H9 (cell line): ENCODE measurements around the gene THAP3. TPM values are rescaled to one million over a fixed set of nuclear protein-coding genes. Genes with fewer than 3 reads are reported as not detected.

Source experiments
- DNase-seq: peaks from one replicate; pipeline ENCODE4 v3.0.0-alpha.2; 2017
- H2AFZ ChIP-seq: one replicate; pipeline ENCODE4 v1.6.1; 2013; ENCODE audit warnings: mild to moderate bottlenecking, low read length, control low read depth, moderate library complexity
- H2AK5ac ChIP-seq: 2 replicates; pipeline ENCODE4 v1.6.1; 2013; ENCODE audit warnings: low read length, control low read depth, mixed read lengths; ENCODE audit not compliant: insufficient read length
- H2BK120ac ChIP-seq: one replicate; pipeline ENCODE4 v1.6.1; 2013; ENCODE audit warnings: low read depth, mild to moderate bottlenecking, low read length, control low read depth, inconsistent platforms; ENCODE audit not compliant: poor library complexity, severe bottlenecking
- H2BK12ac ChIP-seq: 2 replicates; pipeline ENCODE4 v1.6.1; 2013; ENCODE audit warnings: low read length, control low read depth, mixed read lengths, low read depth; ENCODE audit not compliant: insufficient read length
- H2BK15ac ChIP-seq: 2 replicates; pipeline ENCODE4 v1.6.1; 2013; ENCODE audit warnings: low read depth, low read length, control low read depth
- H2BK20ac ChIP-seq: one replicate; pipeline ENCODE4 v1.6.1; 2013; ENCODE audit warnings: low read depth, mild to moderate bottlenecking, low read length, control low read depth, inconsistent platforms; ENCODE audit not compliant: poor library complexity, severe bottlenecking
- H2BK5ac ChIP-seq: 2 replicates; pipeline ENCODE4 v1.6.1; 2013; ENCODE audit warnings: low read length, control low read depth, mixed read lengths; ENCODE audit not compliant: insufficient read length
- H3K14ac ChIP-seq: 2 replicates; pipeline ENCODE4 v1.6.1; 2013; ENCODE audit warnings: low read length, control low read depth; ENCODE audit not compliant: insufficient read depth
- H3K18ac ChIP-seq: 2 replicates; pipeline ENCODE4 v1.6.1; 2013; ENCODE audit warnings: low read depth, mild to moderate bottlenecking, mixed read lengths, low read length, control low read depth; ENCODE audit not compliant: insufficient read length
- H3K23ac ChIP-seq: 2 replicates; pipeline ENCODE4 v1.6.1; 2013; ENCODE audit warnings: low read length, control low read depth, mixed read lengths, low read depth; ENCODE audit not compliant: insufficient read length
- H3K23me2 ChIP-seq: 2 replicates; pipeline ENCODE4 v1.6.1; 2013; ENCODE audit warnings: low read depth, mild to moderate bottlenecking, mixed read lengths, low read length, control low read depth; ENCODE audit not compliant: insufficient read length, poor library complexity, severe bottlenecking
- H3K27ac ChIP-seq: 2 replicates; pipeline ENCODE4 v1.5.1; 2013; ENCODE audit warnings: low read length, control low read depth, mixed read lengths, low read depth; ENCODE audit not compliant: insufficient read length
- H3K27me3 ChIP-seq: 2 replicates; pipeline ENCODE4 v1.6.1; 2013; ENCODE audit warnings: low read length, control low read depth, inconsistent platforms; ENCODE audit not compliant: insufficient read depth
- H3K4ac ChIP-seq: 2 replicates; pipeline ENCODE4 v1.6.1; 2013; ENCODE audit warnings: low read depth, mild to moderate bottlenecking, control low read depth, inconsistent platforms, low read length, moderate library complexity
- H3K4me1 ChIP-seq: 2 replicates; pipeline ENCODE4 v1.6.1; 2013; ENCODE audit warnings: low read length, control low read depth, inconsistent platforms; ENCODE audit not compliant: insufficient read depth
- H3K4me2 ChIP-seq: 2 replicates; pipeline ENCODE4 v1.6.1; 2013; ENCODE audit warnings: low read length, control low read depth, mixed read lengths; ENCODE audit not compliant: insufficient read length, insufficient read depth
- H3K56ac ChIP-seq: 2 replicates; pipeline ENCODE4 v1.6.1; 2013; ENCODE audit warnings: low read depth, mild to moderate bottlenecking, mixed read lengths, low read length, control low read depth; ENCODE audit not compliant: insufficient read length
- H3K79me1 ChIP-seq: 2 replicates; pipeline ENCODE4 v1.6.1; 2013; ENCODE audit warnings: low read depth, mild to moderate bottlenecking, moderate library complexity, low read length, control low read depth, inconsistent platforms; ENCODE audit not compliant: insufficient read depth, poor library complexity, severe bottlenecking
- H3K79me2 ChIP-seq: 2 replicates; pipeline ENCODE4 v1.6.1; 2013; ENCODE audit warnings: low read length, control low read depth, inconsistent platforms; ENCODE audit not compliant: insufficient read depth
- H3K9ac ChIP-seq: 2 replicates; pipeline ENCODE4 v1.6.1; 2013; ENCODE audit warnings: low read length, control low read depth, mixed read lengths; ENCODE audit not compliant: insufficient read length; ENCODE audit errors: extremely low read depth
- H3K9me3 ChIP-seq: one replicate; pipeline ENCODE4 v1.6.1; 2013; ENCODE audit warnings: low read depth, low read length, inconsistent platforms; ENCODE audit not compliant: control insufficient read depth
- H3T11ph ChIP-seq: one replicate; pipeline ENCODE4 v1.6.1; 2013; ENCODE audit warnings: mild to moderate bottlenecking, low read length, control low read depth, inconsistent platforms
- H4K20me1 ChIP-seq: one replicate; pipeline ENCODE4 v1.6.1; 2013; ENCODE audit not compliant: control insufficient read depth, insufficient read length, insufficient read depth
- H4K5ac ChIP-seq: 2 replicates; pipeline ENCODE4 v1.6.1; 2013; ENCODE audit warnings: low read depth, mild to moderate bottlenecking, mixed read lengths, low read length, control low read depth; ENCODE audit not compliant: insufficient read length
- H4K8ac ChIP-seq: replicated peaks from 2 replicates; pipeline ENCODE4 v1.6.1; 2013; ENCODE audit warnings: low read length, control low read depth, mixed read lengths, low read depth; ENCODE audit not compliant: insufficient read length
- H4K91ac ChIP-seq: 2 replicates; pipeline ENCODE4 v1.6.1; 2013; ENCODE audit warnings: low read depth, mild to moderate bottlenecking, moderate library complexity, mixed read lengths, low read length, control low read depth; ENCODE audit not compliant: insufficient read length
- H3K27ac Mint-ChIP-seq, 3 experiments: 2 replicates in 2 of 3; 3 replicates in 1 of 3; pipeline ENCODE4 v1.8.0; 2020 to 2021; ENCODE audit warnings: mixed read lengths in 3 of 3, mild to moderate bottlenecking in 1 of 3, moderate library complexity in 1 of 3
- H3K27me3 Mint-ChIP-seq: 2 replicates; pipeline ENCODE4 v1.8.0; 2021; ENCODE audit warnings: low read depth, mild to moderate bottlenecking, moderate library complexity, mixed read lengths
- H3K36me3 Mint-ChIP-seq, 3 experiments: 2 replicates in 2 of 3; 3 replicates in 1 of 3; pipeline ENCODE4 v1.8.0; 2020 to 2021; ENCODE audit warnings: low read depth in 3 of 3, mixed read lengths in 3 of 3; ENCODE audit not compliant: insufficient read depth in 1 of 3
- H3K4me1 Mint-ChIP-seq, 2 experiments: 2 replicates each; pipeline ENCODE4 v1.8.0; 2020; ENCODE audit warnings: mixed read lengths in 2 of 2
- H3K4me3 Mint-ChIP-seq, 2 experiments: 2 replicates in 1 of 2; 3 replicates in 1 of 2; pipeline ENCODE4 v1.8.0; 2020 to 2021; ENCODE audit warnings: mild to moderate bottlenecking in 2 of 2, mixed read lengths in 2 of 2, moderate library complexity in 1 of 2
- H3K9me3 Mint-ChIP-seq, 2 experiments: 2 replicates in 1 of 2; 3 replicates in 1 of 2; pipeline ENCODE4 v1.8.0; 2020; ENCODE audit warnings: mild to moderate bottlenecking in 2 of 2, mixed read lengths in 2 of 2, moderate library complexity in 1 of 2
- WGBS: extraction: QIAGEN DNeasy Blood & Tissue Kit; methylation state at CpG from one replicate; pipeline ENCODE4 v1.1.7; 2013; ENCODE audit warnings: missing lambda C conversion rate, low lambda C conversion rate, mixed read lengths; ENCODE audit not compliant: insufficient read length; ENCODE audit errors: extremely low coverage; 5-methylcytosine and 5-hydroxymethylcytosine counted together
- total RNA-seq: library from RNA; stranded (reverse); gene quantifications from 2 replicates; pipeline ENCODE4 v1.2.1, GENCODE V29; 2021
- TF ChIP-seq, protein P1 (sequence below): fragments of 200-600 bp; sonication (generic); conservative IDR thresholded peaks from 3 replicates; pipeline ENCODE4 v1.8.0; 2021; ENCODE audit warnings: antibody characterized with exemption, mild to moderate bottlenecking

The THAP3 gene
- total RNA-seq, 1 experiment from 2014 or later, result 15.3 TPM

DNA sequence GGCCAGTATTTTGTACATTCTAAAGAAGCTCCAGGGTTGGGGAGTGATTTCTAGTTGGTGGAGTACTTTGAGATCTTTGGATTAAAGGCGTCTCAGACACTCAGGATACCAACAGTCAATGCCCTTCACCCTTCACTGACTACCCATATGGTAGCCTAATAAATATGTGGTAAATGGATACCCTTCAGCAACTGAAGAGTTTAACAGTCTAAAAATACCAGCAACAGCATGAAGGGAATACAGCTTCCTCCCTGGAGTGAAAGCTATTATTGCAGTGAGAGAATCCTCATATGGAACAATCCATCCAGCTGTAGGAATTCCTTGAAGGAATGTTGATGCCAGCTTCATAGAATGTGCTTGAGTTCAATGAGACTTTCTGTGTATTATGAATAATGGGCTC is 50.1 kb downstream of the THAP3 start:
- Mint-ChIP-seq H3K9me3 (no peaks in the 10 kb centered on the region), H3K4me3 (no peak overlapping the region), H3K27me3 (no peaks in the 10 kb centered on the region), H3K4me1 (no peaks in the 10 kb centered on the region), H3K27ac (no peak overlapping the region), H3K36me3 (peaks cover 59 to 83% (median 82%) of the 10 kb centered on the region in 3 experiments)
- H3K14ac ChIP-seq, result no peak overlapping the region
- DNase-seq, result no peak
- H3K4me1 ChIP-seq, result no peaks in the 10 kb centered on the region
- no peak overlapping the region for H2BK12ac ChIP-seq
- WGBS, result no CpG with 5 or more reads among the region's 1 CpG
- H4K8ac ChIP-seq, result no peak overlapping the region
- H2BK15ac ChIP-seq, result no peak overlapping the region
- no peak overlapping the region for H3K27ac ChIP-seq
- H4K5ac ChIP-seq, result no peak overlapping the region
- no peak overlapping the region for H3K4me2 ChIP-seq
- no peak overlapping the region for H3K56ac ChIP-seq
- H2AFZ ChIP-seq, result no peak overlapping the region
- no peak overlapping the region for H2BK5ac ChIP-seq
- H2AK5ac ChIP-seq, result no peak overlapping the region
- no peak overlapping the region for H3K23ac ChIP-seq
- no peaks in the 10 kb centered on the region for H3K27me3 ChIP-seq
- TF ChIP-seq, protein P1, sequence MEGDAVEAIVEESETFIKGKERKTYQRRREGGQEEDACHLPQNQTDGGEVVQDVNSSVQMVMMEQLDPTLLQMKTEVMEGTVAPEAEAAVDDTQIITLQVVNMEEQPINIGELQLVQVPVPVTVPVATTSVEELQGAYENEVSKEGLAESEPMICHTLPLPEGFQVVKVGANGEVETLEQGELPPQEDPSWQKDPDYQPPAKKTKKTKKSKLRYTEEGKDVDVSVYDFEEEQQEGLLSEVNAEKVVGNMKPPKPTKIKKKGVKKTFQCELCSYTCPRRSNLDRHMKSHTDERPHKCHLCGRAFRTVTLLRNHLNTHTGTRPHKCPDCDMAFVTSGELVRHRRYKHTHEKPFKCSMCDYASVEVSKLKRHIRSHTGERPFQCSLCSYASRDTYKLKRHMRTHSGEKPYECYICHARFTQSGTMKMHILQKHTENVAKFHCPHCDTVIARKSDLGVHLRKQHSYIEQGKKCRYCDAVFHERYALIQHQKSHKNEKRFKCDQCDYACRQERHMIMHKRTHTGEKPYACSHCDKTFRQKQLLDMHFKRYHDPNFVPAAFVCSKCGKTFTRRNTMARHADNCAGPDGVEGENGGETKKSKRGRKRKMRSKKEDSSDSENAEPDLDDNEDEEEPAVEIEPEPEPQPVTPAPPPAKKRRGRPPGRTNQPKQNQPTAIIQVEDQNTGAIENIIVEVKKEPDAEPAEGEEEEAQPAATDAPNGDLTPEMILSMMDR, result no peak
- H3K79me1 ChIP-seq, result no peaks in the 10 kb centered on the region
- H3K23me2 ChIP-seq, result no peaks in the 10 kb centered on the region
- no peaks in the 10 kb centered on the region for H3K9me3 ChIP-seq
- no peak overlapping the region for H3K18ac ChIP-seq
- H3K4ac ChIP-seq, result no peak overlapping the region
- H3K9ac ChIP-seq, result no peak overlapping the region
- H3T11ph ChIP-seq, result no peak overlapping the region
- H4K20me1 ChIP-seq, result no peaks in the 10 kb centered on the region
- no peak overlapping the region for H4K91ac ChIP-seq
- no peak overlapping the region for H2BK120ac ChIP-seq
- H2BK20ac ChIP-seq, result no peak overlapping the region
- 0 out of 2 replicates have a peak, but pooled peaks cover 2% of the 10 kb centered on the region for H3K79me2 ChIP-seq
